Hepatocyte (in vitro differentiated cells): ENCODE measurements around the gene KCTD18. TPM values are rescaled to one million over a fixed set of nuclear protein-coding genes. Genes with fewer than 3 reads are reported as not detected.

Source experiments
- DNase-seq: peaks from one replicate; pipeline ENCODE4 v3.0.0-alpha.2; 2016; ENCODE audit warnings: low spot score
- H2AFZ ChIP-seq: fragments of 200-600 bp; sonication (generic); 2 replicates; pipeline ENCODE4 v1.6.0; 2016; ENCODE audit warnings: antibody characterized with exemption, mild to moderate bottlenecking
- H3K27ac ChIP-seq: fragments of 200-600 bp; sonication (generic); 2 replicates; pipeline ENCODE4 v1.5.1; 2016; ENCODE audit warnings: mild to moderate bottlenecking
- H3K27me3 ChIP-seq: fragments of 200-600 bp; sonication (generic); 2 replicates; pipeline ENCODE4 v1.6.1; 2016
- H3K36me3 ChIP-seq: fragments of 200-600 bp; sonication (generic); replicated peaks from 2 replicates; pipeline ENCODE4 v1.5.1; 2016; ENCODE audit warnings: low read depth; ENCODE audit not compliant: insufficient read depth
- H3K4me1 ChIP-seq: fragments of 200-600 bp; sonication (generic); 2 replicates; pipeline ENCODE4 v1.5.1; 2016; ENCODE audit warnings: mild to moderate bottlenecking, moderate library complexity; ENCODE audit not compliant: insufficient read depth
- H3K4me2 ChIP-seq: fragments of 200-600 bp; sonication (generic); 2 replicates; pipeline ENCODE4 v1.6.0; 2016
- H3K4me3 ChIP-seq: fragments of 200-600 bp; sonication (generic); 2 replicates; pipeline ENCODE4 v1.5.1; 2016; ENCODE audit warnings: mild to moderate bottlenecking
- H3K79me2 ChIP-seq: fragments of 200-600 bp; sonication (generic); 2 replicates; pipeline ENCODE4 v1.6.0; 2017; ENCODE audit warnings: mild to moderate bottlenecking
- H3K9me2 ChIP-seq: fragments of 200-600 bp; sonication (generic); replicated peaks from 2 replicates; pipeline ENCODE4 v1.6.0; 2017; ENCODE audit warnings: mild to moderate bottlenecking; ENCODE audit not compliant: insufficient read depth
- H3K9me3 ChIP-seq: fragments of 200-600 bp; sonication (generic); 2 replicates; pipeline ENCODE4 v1.5.1; 2016; ENCODE audit warnings: low read depth, mild to moderate bottlenecking
- H4K20me1 ChIP-seq: fragments of 200-600 bp; sonication (generic); 2 replicates; pipeline ENCODE4 v1.6.0; 2016; ENCODE audit warnings: mild to moderate bottlenecking; ENCODE audit not compliant: insufficient read depth, poor library complexity, severe bottlenecking
- EZH2 ChIP-seq: fragments of 200-600 bp; sonication (generic); IDR thresholded peaks from 2 replicates; pipeline ENCODE4 v1.6.1; 2016; ENCODE audit warnings: antibody characterized with exemption, mild to moderate bottlenecking, borderline replicate concordance
- EZH2phosphoT487 ChIP-seq: fragments of 200-600 bp; sonication (generic); IDR thresholded peaks from one replicate; pipeline ENCODE4 v1.6.1; 2018; ENCODE audit warnings: antibody characterized with exemption, mild to moderate bottlenecking, low read depth, moderate library complexity; ENCODE audit not compliant: unreplicated experiment, severe bottlenecking
- WGBS: methylation state at CpG from one replicate; pipeline ENCODE4 v1.1.6; 2016; ENCODE audit warnings: low lambda C conversion rate; ENCODE audit errors: missing lambda C conversion rate; 5-methylcytosine and 5-hydroxymethylcytosine counted together
- polyA plus RNA-seq: library from polyadenylated mRNA; unstranded; fragments of >200 nt; fragmentation: Nextera tagmentation; extraction: Ambion mirVana; gene quantifications from 2 replicates; pipeline ENCODE4 v1.2.1, GENCODE V29; 2016
- total RNA-seq: library from RNA; depleted of rRNA; stranded (reverse); fragments of >200 nt; gene quantifications from 2 replicates; pipeline ENCODE4 v1.2.3, GENCODE V29; 2014
- TF ChIP-seq, protein P1 (sequence below): fragments of 200-600 bp; sonication (generic); IDR thresholded peaks from 2 replicates; pipeline ENCODE4 v1.5.1; 2016; ENCODE audit warnings: antibody characterized with exemption, mild to moderate bottlenecking; ENCODE audit not compliant: poor library complexity

The KCTD18 gene
- total and polyA plus RNA-seq, 2 experiments from 2014 or later: 12.7 to 13.4 TPM

DNA sequence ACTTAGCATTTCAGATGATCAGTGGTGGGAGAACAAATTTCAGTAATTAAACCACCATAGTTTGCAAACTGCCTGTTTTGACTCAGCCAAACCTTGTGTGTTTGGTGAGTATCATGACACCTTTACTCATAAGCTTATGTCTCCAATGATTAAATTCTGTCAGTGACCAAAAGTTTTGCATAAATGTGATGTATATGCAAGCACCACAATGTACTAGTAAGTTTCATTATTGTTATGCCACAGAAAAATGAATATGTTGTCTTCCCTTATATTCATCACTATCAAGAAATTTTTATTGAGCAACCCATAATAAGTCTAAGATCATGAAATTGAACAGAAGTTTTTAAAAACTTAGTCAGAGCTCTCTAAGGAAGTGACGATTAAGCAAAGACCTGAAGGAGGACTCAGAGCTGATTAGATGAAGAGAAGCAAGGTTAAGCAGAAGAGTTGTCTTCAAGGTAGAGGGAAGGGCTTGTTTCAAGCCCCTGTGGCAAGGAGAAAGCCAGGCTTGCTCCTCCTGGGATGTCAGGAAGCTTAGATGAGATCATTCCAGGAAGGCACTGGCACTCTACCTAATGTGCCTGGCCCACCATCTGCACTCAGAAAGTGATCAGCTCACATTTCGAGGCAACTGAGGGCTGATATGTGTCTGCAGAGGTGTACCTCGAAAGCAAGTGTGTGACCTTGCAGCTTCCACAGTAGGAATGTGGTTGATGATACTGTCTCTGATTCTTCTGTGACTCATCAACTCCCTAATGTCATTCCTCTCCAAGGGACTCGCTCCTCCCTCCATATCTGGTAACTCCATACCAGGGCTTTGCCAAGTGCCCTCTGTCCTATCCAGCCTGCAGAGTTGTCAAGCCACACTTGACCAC, 54.7 kb downstream of the KCTD18 start:
- WGBS: 94% methylated on average over 4 of the region's 4 CpGs

DNA sequence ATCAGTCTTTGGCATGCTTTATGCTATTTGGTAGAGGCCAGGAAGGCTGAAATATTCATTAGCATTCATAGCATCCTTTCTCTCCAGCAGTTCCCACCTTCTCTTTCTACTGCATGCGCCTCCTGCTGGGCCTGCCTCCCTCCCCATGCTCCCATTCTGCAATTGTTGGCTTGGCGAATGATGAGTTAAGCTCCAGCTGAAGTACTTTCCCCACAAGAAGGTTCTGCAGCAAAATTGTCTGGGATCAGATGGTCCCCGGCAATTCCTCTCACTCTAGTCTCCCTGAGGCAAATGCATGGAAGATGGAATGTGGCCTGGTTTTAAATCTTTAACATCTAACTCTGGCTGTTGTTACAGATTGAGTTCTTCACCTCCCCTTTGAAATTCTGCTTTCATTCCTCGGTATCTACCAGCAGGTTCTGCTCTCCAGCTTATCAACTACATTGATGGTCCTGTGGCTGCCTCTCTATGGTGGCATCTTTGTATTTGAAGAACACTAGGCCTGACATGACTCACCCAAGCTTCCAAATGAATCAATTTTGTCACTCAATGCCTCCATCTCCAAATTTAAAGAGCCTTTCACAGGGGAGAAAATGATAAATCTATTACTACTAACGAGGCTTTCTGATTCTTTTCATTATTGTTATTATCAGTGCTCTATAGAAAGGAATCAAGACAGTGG, 55.9 kb downstream of the KCTD18 start:
- H4K20me1 ChIP-seq: no peaks in the 10 kb centered on the region
- no peaks in the 10 kb centered on the region for H3K36me3 ChIP-seq
- no peak overlapping the region for H3K4me2 ChIP-seq
- WGBS: 59% methylated on average over 5 of the region's 5 CpGs
- no peaks in the 10 kb centered on the region for H3K9me3 ChIP-seq
- no peaks in the 10 kb centered on the region for H3K9me2 ChIP-seq
- H3K4me1 ChIP-seq: no peaks in the 10 kb centered on the region
- H2AFZ ChIP-seq: no peak overlapping the region
- no peaks in the 10 kb centered on the region for H3K79me2 ChIP-seq
- no peak overlapping the region for H3K27ac ChIP-seq
- TF ChIP-seq EZH2 (no peak), EZH2phosphoT487 (no peak)
- TF ChIP-seq, protein P1, sequence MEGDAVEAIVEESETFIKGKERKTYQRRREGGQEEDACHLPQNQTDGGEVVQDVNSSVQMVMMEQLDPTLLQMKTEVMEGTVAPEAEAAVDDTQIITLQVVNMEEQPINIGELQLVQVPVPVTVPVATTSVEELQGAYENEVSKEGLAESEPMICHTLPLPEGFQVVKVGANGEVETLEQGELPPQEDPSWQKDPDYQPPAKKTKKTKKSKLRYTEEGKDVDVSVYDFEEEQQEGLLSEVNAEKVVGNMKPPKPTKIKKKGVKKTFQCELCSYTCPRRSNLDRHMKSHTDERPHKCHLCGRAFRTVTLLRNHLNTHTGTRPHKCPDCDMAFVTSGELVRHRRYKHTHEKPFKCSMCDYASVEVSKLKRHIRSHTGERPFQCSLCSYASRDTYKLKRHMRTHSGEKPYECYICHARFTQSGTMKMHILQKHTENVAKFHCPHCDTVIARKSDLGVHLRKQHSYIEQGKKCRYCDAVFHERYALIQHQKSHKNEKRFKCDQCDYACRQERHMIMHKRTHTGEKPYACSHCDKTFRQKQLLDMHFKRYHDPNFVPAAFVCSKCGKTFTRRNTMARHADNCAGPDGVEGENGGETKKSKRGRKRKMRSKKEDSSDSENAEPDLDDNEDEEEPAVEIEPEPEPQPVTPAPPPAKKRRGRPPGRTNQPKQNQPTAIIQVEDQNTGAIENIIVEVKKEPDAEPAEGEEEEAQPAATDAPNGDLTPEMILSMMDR: no peak
- H3K4me3 ChIP-seq: no peak overlapping the region
- no peaks in the 10 kb centered on the region for H3K27me3 ChIP-seq
- no peak for DNase-seq

More for the DNA sequence above, 54.7 kb downstream of the KCTD18 start:
- no peaks in the 10 kb centered on the region for H3K27me3 ChIP-seq
- no peak for DNase-seq
- no peak overlapping the region for H3K4me2 ChIP-seq
- no peak for TF ChIP-seq EZH2
- TF ChIP-seq, protein P1: no peak
- no peak for TF ChIP-seq EZH2phosphoT487
- H3K36me3 ChIP-seq: no peaks in the 10 kb centered on the region
- H2AFZ ChIP-seq: no peak overlapping the region
- no peaks in the 10 kb centered on the region for H4K20me1 ChIP-seq
- H3K4me1 ChIP-seq: no peaks in the 10 kb centered on the region
- H3K9me2 ChIP-seq: no peaks in the 10 kb centered on the region
- H3K9me3 ChIP-seq: no peaks in the 10 kb centered on the region
- no peaks in the 10 kb centered on the region for H3K79me2 ChIP-seq
- no peak overlapping the region for H3K4me3 ChIP-seq
- no peak overlapping the region for H3K27ac ChIP-seq

DNA sequence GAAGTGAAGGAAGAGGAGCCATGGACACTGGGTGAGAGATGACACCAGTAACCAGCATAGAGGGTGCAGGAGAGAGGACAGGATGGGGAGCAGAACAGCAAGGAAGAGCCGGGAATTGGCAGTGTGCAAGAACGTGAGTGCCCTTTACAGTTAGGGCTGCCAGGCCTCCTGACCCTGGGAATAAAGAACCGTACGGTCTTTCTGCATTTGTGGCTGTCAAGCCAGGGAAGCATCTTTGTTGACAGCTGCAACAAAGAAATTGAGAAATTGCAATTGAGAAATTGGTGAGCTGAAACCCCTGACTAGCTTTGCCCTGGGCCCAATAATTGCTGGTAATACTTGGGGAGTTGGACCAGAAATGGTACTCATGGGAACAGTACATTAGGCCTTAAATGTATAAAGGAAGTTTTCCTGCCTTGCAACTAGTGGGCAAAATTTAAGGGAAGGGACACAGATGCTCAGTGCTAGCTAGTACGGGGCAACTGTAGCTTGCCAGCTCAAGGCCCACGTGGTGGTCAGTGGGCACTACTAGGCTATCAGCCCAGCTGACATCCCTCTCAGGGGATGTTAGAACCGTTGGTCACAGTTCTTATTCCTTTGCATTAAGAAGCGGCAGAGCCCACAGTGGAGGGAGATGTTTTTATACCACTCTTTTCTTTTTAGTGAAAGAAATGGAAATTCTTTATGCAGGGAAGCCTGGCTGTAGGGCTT, 56.6 kb downstream of the KCTD18 start:
- H3K79me2 ChIP-seq: no peaks in the 10 kb centered on the region
- no peaks in the 10 kb centered on the region for H3K9me2 ChIP-seq
- no peak overlapping the region for H2AFZ ChIP-seq
- TF ChIP-seq, protein P1: no peak
- no peak for TF ChIP-seq EZH2phosphoT487
- no peak for TF ChIP-seq EZH2
- H3K4me1 ChIP-seq: no peaks in the 10 kb centered on the region
- no peaks in the 10 kb centered on the region for H3K36me3 ChIP-seq
- no peaks in the 10 kb centered on the region for H3K9me3 ChIP-seq
- no peaks in the 10 kb centered on the region for H4K20me1 ChIP-seq
- no peak overlapping the region for H3K27ac ChIP-seq
- H3K4me2 ChIP-seq: no peak overlapping the region
- H3K4me3 ChIP-seq: no peak overlapping the region
- 89% methylated on average over 8 of the region's 8 CpGs for WGBS
- DNase-seq: no peak
- H3K27me3 ChIP-seq: no peaks in the 10 kb centered on the region
